ENCODE results near the gene CA7.
"Not testable (repeated sequence)": the region's sequence is repeated elsewhere in the genome, so short reads cannot be mapped to it uniquely, and the experiment has no call there.

Gene CA7

DNA sequence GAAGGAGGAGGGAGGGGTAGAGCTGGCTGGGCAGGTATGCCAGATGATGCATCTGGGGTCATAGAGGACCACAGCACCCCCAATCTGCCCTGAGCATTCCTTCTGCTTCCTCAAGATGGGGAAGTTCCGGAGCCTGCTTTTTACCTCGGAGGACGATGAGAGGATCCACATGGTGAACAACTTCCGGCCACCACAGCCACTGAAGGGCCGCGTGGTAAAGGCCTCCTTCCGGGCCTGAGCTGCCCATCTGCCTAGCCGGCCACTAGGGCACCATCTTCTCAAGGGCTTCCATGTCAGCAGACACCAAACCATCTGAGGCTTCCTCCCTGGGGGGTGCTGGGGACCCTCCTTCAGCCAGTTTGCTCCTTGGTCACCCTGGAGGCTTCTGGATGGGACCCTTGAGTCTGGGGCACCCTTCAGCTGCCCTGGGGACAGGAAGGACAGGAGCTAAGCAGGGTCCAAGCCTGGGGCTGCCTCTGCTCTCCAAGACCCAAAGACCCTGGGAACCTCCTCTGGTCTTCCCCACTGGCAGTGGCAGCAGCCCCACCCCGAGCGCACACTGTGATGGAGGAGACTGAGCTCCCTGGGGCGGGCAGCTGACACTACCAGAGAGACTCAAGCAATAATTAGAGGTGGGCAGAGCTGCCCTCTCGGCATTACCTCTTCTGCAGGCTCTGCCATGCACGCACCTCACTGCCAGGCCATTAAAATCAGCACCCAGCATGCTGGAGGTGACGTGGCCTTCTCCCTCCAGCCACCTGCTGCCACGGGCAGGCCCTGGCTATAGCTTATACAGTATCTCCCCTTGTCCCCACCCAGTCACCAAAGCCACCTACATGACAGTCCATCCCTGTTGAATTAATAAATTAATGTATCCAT, 9.3 kb downstream of the CA7 start:
- WGBS, 2 experiments: 91 to 94% methylated on average over 15 of the region's 15 CpGs
- no peaks in the 10 kb centered on the region for H3K9me3 ChIP-seq (ENCODE audit: control insufficient read depth, low read length)
- no peak overlapping the region for H3K27ac ChIP-seq (ENCODE audit: insufficient read depth, low read depth, low read length, poor library complexity, severe bottlenecking)

DNA sequence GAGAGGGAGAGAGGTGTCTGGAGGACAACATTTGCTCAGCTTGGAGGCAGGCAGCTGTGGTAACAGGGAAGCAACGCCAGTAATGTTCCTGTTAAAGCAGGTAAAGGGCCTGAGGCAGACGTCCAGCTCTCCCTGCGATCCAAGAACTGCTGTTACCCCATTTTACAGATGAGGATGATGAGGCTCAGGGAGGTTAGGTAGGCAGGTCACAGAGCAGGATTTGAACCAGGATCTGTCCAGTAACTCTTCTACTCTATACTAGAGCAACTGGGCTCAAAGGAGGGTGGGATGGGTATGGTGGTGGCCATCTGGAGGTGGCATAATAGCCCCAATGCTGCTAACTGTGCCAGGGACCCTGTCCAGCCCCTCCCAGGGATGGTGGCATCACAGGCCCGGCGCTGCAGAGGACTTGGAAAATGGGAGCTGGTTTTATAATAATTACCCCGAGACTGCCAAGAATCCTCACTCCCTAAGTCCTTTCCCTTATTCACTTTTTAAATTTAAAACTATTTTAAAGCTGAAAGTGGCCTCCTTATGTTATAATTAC, 12.0 kb downstream of the CA7 start:
- no peaks in the 10 kb centered on the region for H3K27me3 ChIP-seq (ENCODE audit: control insufficient read depth, insufficient read depth, low read length, poor library complexity, severe bottlenecking)
- peaks cover 2% of the 10 kb centered on the region for H3K4me1 ChIP-seq (ENCODE audit: control insufficient read depth, insufficient read depth, low read length)
- WGBS, 2 experiments: 90 to 96% methylated on average over 6 of the region's 6 CpGs
- H3K4me3 ChIP-seq (ENCODE audit: insufficient read depth, low read depth, low read length): no peak overlapping the region
- H3K27ac ChIP-seq (ENCODE audit: insufficient read depth, low read depth, low read length, poor library complexity, severe bottlenecking): no peak overlapping the region
- no peaks in the 10 kb centered on the region for H3K9me3 ChIP-seq (ENCODE audit: control insufficient read depth, low read length)
- no peaks in the 10 kb centered on the region for H3K36me3 ChIP-seq (ENCODE audit: control insufficient read depth, insufficient read depth, low read length)

More for the DNA sequence above, 9.3 kb downstream of the CA7 start:
- H3K27me3 ChIP-seq (ENCODE audit: control insufficient read depth, insufficient read depth, low read length, poor library complexity, severe bottlenecking): peaks cover 1% of the 10 kb centered on the region
- no peaks in the 10 kb centered on the region for H3K4me1 ChIP-seq (ENCODE audit: control insufficient read depth, insufficient read depth, low read length)
- no peaks in the 10 kb centered on the region for H3K36me3 ChIP-seq (ENCODE audit: control insufficient read depth, insufficient read depth, low read length)
- H3K4me3 ChIP-seq (ENCODE audit: insufficient read depth, low read depth, low read length): no peak overlapping the region

DNA sequence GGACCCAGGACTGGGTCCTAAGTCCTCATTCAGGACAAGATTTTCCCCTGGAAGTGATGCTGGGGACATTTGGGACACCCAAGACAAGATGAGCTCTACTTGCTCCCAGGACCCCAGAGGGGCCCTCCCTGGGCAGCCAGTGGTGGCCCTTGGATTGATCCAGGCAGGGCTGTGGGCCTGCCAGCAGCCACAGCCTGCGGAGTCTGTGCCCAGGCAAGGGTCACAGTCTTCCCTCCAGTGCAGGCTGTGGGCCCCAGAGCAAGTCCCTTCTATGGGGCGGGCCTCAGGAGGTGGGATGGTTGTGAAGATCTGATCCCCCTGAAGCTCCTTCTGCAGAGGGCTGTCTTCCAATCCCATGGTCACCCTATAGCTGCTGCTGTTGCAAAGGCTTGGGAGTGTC, 12.6 kb downstream of the CA7 start:
- Histone ChIP-seq H3K4me1 (ENCODE audit: control insufficient read depth, insufficient read depth, low read length) (peaks cover 2% of the 10 kb centered on the region), H3K9me3 (ENCODE audit: control insufficient read depth, low read length) (no peaks in the 10 kb centered on the region), H3K27me3 (ENCODE audit: control insufficient read depth, insufficient read depth, low read length, poor library complexity, severe bottlenecking) (no peaks in the 10 kb centered on the region), H3K27ac (ENCODE audit: insufficient read depth, low read depth, low read length, poor library complexity, severe bottlenecking) (no peak overlapping the region), H3K36me3 (ENCODE audit: control insufficient read depth, insufficient read depth, low read length) (no peaks in the 10 kb centered on the region), H3K4me3 (ENCODE audit: insufficient read depth, low read depth, low read length) (no peak overlapping the region)
- WGBS, 2 experiments: 89 to 93% methylated on average over 2 of the region's 2 CpGs

DNA sequence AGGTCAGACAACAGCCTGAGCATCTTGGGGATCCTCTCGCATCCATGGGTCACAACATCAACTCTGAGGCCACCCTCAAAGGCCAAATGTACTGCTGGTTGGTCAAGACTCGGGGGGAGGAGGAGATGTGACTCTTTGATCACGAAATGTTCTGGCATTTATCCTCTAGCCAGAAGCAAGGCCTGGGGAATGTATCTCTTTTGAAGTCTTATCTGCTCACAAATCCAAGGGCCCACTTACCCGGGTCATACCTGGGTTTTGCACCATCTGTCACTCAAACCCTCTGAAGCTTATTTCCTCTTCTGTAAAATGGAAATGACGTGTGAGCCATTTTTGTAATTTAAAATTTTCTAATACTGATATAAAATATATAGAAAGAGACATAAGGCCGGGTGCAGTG, 13.2 kb downstream of the CA7 start:
- 89 to 92% methylated on average over 5 to 6 of the region's 6 CpGs for WGBS, 2 experiments
- Histone ChIP-seq H3K36me3 (ENCODE audit: control insufficient read depth, insufficient read depth, low read length) (no peaks in the 10 kb centered on the region), H3K4me1 (ENCODE audit: control insufficient read depth, insufficient read depth, low read length) (peaks cover 2% of the 10 kb centered on the region), H3K27ac (ENCODE audit: insufficient read depth, low read depth, low read length, poor library complexity, severe bottlenecking) (no peak overlapping the region), H3K9me3 (ENCODE audit: control insufficient read depth, low read length) (no peaks in the 10 kb centered on the region), H3K27me3 (ENCODE audit: control insufficient read depth, insufficient read depth, low read length, poor library complexity, severe bottlenecking) (no peaks in the 10 kb centered on the region), H3K4me3 (ENCODE audit: insufficient read depth, low read depth, low read length) (no peak overlapping the region)

DNA sequence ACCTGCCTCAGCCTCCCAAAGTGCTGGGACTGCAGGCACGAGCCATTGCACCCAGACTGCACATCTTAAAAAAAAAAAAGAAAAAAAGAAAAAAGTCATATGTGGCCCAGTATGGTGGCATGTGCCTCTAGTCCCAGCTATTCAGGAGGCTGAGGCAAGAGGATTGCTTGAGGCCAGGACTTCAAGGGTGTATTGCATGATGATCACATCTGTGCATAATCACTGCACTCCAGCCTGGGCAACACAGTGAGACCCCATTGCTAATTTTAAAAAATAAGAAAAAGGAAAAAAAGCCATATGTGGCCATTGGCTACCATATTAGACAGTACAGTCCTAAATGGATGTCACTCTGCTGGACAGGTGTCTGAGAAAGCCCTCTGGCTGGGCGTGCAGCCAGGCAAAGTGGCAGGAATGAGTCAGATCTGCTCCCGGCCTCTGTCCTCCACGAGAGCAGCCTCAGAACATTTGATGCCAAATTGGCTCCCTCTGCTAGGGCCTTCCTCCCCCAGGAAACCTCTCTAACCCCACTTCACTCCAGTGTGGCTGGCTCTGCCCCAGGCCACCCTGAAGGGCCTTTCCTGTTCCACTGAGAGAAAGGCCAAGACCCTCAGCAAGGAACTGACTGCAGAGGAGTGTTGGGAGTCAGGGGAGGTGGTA, 14.7 kb downstream of the CA7 start:
- 88 to 89% methylated on average over 4 of the region's 4 CpGs for WGBS, 2 experiments
- no peaks in the 10 kb centered on the region for H3K27me3 ChIP-seq (ENCODE audit: control insufficient read depth, insufficient read depth, low read length, poor library complexity, severe bottlenecking)

DNA sequence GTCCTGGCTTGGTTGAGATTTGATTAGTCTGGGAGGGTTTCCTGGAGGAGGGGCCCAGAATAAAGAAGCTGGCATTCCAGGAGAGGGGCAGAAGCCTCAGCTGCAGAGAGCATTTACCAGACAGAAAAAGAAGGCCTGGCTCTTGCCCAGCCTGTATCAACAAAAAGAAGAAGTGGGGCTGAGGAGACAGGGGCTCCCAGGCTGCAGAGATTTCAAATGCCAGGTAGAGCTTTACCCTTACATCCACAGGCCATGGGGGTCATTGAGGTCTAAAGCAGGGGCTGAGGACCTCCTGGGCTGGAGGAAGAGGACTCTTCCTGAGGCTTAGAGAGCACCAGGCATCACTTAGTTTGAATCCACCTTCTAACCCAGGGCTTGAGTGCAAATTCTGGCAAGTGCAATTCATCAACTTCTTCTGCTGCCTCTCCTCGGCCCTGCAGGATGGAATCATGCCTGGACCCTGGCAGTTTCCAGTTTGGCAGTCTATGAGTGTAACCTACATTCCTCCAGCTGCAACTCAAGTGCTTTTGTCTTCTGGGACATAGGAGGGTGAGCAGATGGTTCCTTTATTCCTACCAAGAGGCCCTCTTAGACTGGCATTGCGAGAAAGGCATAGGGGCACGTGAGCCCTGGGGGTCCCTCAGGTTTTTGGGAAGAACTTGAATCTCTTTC, 15.3 kb downstream of the CA7 start:
- no peaks in the 10 kb centered on the region for H3K27me3 ChIP-seq (ENCODE audit: control insufficient read depth, insufficient read depth, low read length, poor library complexity, severe bottlenecking)
- 88 to 90% methylated on average over 3 of the region's 3 CpGs for WGBS, 2 experiments
- H3K9me3 ChIP-seq (ENCODE audit: control insufficient read depth, low read length): no peaks in the 10 kb centered on the region
- no peak overlapping the region for H3K27ac ChIP-seq (ENCODE audit: insufficient read depth, low read depth, low read length, poor library complexity, severe bottlenecking)
- H3K4me1 ChIP-seq (ENCODE audit: control insufficient read depth, insufficient read depth, low read length): peaks cover 2% of the 10 kb centered on the region
- H3K36me3 ChIP-seq (ENCODE audit: control insufficient read depth, insufficient read depth, low read length): no peaks in the 10 kb centered on the region
- no peak overlapping the region for H3K4me3 ChIP-seq (ENCODE audit: insufficient read depth, low read depth, low read length)

More for the DNA sequence above, 14.7 kb downstream of the CA7 start:
- H3K9me3 ChIP-seq (ENCODE audit: control insufficient read depth, low read length): no peaks in the 10 kb centered on the region
- H3K27ac ChIP-seq (ENCODE audit: insufficient read depth, low read depth, low read length, poor library complexity, severe bottlenecking): no peak overlapping the region
- peaks cover 2% of the 10 kb centered on the region for H3K4me1 ChIP-seq (ENCODE audit: control insufficient read depth, insufficient read depth, low read length)
- no peak overlapping the region for H3K4me3 ChIP-seq (ENCODE audit: insufficient read depth, low read depth, low read length)
- no peaks in the 10 kb centered on the region for H3K36me3 ChIP-seq (ENCODE audit: control insufficient read depth, insufficient read depth, low read length)

DNA sequence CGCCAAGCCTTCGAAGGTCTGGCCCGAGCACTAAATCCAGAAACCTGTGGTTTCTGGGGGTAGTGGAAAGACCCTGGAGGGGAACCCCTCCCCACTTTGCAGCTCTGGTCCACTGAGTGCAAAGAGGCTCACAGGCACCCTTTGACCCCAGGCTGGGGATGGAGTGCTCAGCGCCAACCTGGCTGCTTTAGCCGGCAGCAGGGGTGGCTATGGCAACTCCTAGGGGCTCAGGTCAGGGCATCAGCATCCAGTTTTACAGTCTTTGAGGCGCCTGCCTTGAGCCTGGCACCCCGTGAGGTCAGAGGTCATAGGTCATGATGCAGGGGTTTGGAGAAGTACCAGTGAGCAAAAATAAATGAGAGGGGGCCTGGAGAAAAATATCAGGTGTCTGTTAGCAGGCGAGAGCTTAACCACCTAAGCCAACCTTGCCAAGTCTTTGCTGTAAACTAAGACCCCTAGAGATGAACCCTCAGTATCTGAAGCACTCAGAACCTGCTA, 17.9 kb downstream of the CA7 start:
- 89 to 91% methylated on average over 8 of the region's 8 CpGs for WGBS, 2 experiments
- H3K9me3 ChIP-seq (ENCODE audit: control insufficient read depth, low read length): no peaks in the 10 kb centered on the region
- no peaks in the 10 kb centered on the region for H3K27me3 ChIP-seq (ENCODE audit: control insufficient read depth, insufficient read depth, low read length, poor library complexity, severe bottlenecking)
- H3K27ac ChIP-seq (ENCODE audit: insufficient read depth, low read depth, low read length, poor library complexity, severe bottlenecking): no peak overlapping the region
- no peak overlapping the region for H3K4me3 ChIP-seq (ENCODE audit: insufficient read depth, low read depth, low read length)
- no peaks in the 10 kb centered on the region for H3K36me3 ChIP-seq (ENCODE audit: control insufficient read depth, insufficient read depth, low read length)
- H3K4me1 ChIP-seq (ENCODE audit: control insufficient read depth, insufficient read depth, low read length): peaks cover 2% of the 10 kb centered on the region

DNA sequence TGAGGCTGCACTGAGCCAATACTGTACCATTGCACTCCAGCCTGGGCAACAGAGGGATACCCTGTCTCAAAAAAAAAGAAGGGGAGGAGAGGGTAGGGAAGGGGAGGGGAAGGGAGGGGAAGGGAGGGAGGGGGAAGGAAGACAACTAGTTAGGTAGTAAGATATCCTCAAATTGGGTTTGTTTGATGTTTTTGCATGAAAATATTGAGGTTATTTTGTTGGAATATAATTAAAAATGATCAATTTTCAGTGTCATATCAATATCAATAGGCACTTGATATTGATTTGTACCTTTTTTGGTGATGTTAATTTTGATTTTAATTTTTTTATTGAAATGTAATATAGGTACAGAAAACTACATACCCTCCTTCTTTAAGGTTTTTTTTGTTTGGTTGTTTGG, 19.5 kb downstream of the CA7 start:
- H3K4me1 ChIP-seq (ENCODE audit: control insufficient read depth, insufficient read depth, low read length): peaks cover 2% of the 10 kb centered on the region
- no peaks in the 10 kb centered on the region for H3K27me3 ChIP-seq (ENCODE audit: control insufficient read depth, insufficient read depth, low read length, poor library complexity, severe bottlenecking)
- H3K9me3 ChIP-seq (ENCODE audit: control insufficient read depth, low read length): no peaks in the 10 kb centered on the region
- H3K4me3 ChIP-seq (ENCODE audit: insufficient read depth, low read depth, low read length): no peak overlapping the region
- H3K36me3 ChIP-seq (ENCODE audit: control insufficient read depth, insufficient read depth, low read length): no peaks in the 10 kb centered on the region
- H3K27ac ChIP-seq (ENCODE audit: insufficient read depth, low read depth, low read length, poor library complexity, severe bottlenecking): no peak overlapping the region

DNA sequence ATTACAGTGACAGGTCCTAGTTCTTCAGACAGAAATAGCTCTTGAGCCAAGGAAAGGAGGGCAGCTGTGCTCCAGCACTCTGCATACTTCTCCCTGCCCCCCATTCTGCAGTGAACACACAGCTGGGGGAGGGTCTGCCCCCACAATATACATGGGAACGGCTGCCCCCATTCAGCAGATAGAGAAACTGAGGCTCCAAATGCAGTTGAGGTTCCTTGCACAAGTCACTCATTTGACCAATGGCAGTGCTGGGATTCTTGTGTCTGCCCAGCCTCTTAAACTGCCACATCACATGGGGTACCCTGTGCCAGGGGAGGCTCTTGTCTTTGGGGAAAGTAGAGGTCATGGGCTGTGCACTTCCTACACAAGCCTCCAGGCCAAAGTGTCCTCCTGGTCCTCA, 25.2 kb downstream of the CA7 start:
- no peaks in the 10 kb centered on the region for H3K36me3 ChIP-seq (ENCODE audit: control insufficient read depth, insufficient read depth, low read length)
- 86 to 89% methylated on average over 1 of the region's 1 CpG for WGBS, 2 experiments
- no peaks in the 10 kb centered on the region for H3K9me3 ChIP-seq (ENCODE audit: control insufficient read depth, low read length)
- no peak overlapping the region for H3K27ac ChIP-seq (ENCODE audit: insufficient read depth, low read depth, low read length, poor library complexity, severe bottlenecking)
- no peaks in the 10 kb centered on the region for H3K4me1 ChIP-seq (ENCODE audit: control insufficient read depth, insufficient read depth, low read length)
- peaks cover 11% of the 10 kb centered on the region for H3K27me3 ChIP-seq (ENCODE audit: control insufficient read depth, insufficient read depth, low read length, poor library complexity, severe bottlenecking)
- no peak overlapping the region for H3K4me3 ChIP-seq (ENCODE audit: insufficient read depth, low read depth, low read length)

DNA sequence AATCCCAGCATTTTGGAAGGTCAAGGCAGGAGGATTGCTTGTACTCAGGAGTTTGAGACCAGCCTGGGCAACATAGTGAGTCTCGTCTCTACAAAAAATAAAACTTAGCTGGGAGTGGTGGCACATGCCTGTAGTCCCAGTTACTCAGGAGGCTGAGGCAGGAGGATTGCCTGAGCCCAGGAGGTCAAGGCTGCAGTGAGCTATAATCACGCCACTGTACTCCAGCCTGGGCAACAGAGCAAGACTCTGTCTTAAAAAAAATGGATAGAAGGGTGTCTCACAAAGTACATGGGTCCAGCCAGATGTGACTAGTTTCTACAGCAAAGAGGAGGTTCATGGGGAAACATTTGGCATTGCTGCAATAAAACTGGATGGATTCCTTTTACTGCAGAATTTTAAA, 27.1 kb downstream of the CA7 start:
- H3K27ac ChIP-seq (ENCODE audit: insufficient read depth, low read depth, low read length, poor library complexity, severe bottlenecking); H3K4me1 ChIP-seq (ENCODE audit: control insufficient read depth, insufficient read depth, low read length); H3K4me3 ChIP-seq (ENCODE audit: insufficient read depth, low read depth, low read length); H3K36me3 ChIP-seq (ENCODE audit: control insufficient read depth, insufficient read depth, low read length); H3K9me3 ChIP-seq (ENCODE audit: control insufficient read depth, low read length): not testable (repeated sequence)
- WGBS, 2 experiments: 91 to 92% methylated on average over 2 of the region's 2 CpGs
- H3K27me3 ChIP-seq (ENCODE audit: control insufficient read depth, insufficient read depth, low read length, poor library complexity, severe bottlenecking): peaks cover 11% of the 10 kb centered on the region
